Measurements from ENCODE around the gene CPPED1.

The CPPED1 gene

DNA sequence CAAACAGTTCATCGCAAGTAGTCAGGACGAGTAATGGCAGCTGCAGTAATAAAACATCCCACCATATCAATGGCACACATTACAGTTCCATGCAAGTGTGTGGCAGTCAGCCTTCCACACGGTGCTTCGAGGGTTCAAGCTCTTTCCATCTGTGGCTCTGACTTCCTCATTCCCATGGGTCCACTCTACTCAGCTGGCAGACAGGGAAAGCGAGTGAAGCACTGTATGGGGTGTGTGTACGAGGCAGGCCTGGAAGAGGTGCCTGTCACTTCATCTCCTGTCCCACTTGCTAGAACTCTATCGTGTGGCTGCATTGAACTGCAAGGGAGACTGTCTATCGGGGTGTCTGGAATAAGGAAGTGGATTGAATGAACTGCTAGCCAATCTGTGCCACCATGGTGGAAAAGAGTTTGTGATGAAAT is 160.6 kb downstream of the CPPED1 start:
- no peak for DNase-seq (ENCODE audit: low read depth)

GRCh38 chr16:12639044-12639443 is 164.6 kb downstream of the CPPED1 start:
- DNase-seq (ENCODE audit: low read depth): peak; percentile 13

DNA sequence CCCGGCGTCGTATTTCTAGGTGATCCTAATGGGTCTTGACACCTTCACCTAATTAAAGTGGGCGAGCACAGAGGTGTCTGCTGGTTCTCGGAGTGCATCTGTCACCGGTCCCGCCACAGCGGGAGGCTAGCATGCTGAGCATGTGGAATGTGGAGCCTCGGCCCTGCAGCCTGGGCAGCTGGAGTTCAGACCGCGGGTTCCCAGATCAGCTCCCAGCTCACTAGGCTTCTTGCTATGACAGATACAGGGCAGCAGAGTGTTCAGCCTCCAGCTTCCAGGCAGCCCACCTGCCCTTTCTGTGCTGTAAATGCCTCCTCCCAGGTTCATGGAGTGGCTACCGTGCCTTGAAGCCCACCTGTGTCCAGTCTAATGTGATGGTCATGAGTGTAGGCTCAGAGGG is 166.7 kb downstream of the CPPED1 start:
- no peak for DNase-seq (ENCODE audit: low read depth)

DNA sequence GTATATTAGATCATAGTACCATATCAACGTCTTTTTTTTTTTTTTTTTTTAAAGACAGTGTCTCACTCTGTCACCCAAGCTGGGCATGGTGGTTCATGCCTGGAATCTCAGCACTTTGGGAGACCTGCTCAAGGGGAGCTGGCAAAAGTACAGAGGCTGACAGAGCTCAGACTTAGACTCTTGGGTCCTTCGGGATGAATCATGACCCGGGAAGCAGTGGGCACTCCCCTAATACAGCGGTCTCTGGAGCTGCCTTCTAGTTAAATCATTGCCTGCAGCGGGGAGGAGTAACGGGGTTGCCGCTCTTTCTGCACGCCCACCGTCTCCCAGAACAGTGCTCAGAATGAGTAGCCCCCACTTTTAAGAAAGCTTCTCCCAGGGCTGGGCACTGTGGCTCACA is 174.4 kb downstream of the CPPED1 start:
- DNase-seq (ENCODE audit: low read depth): no peak

DNA sequence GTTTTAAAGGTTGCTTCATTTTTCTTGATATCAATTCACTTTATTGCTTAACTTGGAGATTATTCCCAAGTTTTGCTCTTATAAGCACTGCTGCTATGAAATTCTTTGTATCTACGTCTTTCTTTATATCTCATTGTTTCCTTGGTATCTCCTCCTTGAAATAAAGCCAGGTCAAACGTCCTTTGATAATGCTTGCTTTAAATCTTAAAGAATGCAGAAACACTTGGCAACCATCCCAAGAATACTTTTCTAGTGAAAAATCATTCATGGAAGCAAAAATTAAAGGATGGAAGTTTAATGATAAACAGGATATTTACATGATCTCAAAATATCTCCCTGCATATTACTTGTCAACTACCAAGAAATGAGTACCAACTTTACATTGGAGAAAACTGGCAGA is 175.2 kb downstream of the CPPED1 start:
- no peak for DNase-seq (ENCODE audit: low read depth)

- DNase-seq (ENCODE audit: low read depth): no peak
Measured at GRCh38 chr16:12627394-12627793, 176.3 kb downstream of the CPPED1 start.

DNA sequence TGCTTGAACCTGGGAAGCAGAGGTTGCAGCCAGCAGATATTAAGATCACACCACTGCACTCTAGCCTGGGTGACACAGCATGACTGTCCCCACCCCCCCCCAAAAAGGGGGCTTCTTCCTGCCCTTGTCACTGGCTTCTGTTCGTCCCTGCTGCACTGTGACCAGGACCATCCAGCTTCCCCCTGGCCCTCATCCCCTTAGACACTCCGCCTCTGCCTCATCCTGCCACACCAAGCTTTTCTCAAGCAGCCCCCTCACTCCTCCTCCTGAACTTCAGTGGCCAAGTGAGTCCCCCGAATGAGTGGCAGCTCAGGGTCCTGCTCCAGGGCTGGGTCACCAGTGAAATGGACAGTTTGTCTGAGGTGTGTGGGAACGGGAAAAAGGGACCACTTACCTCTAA is 177.3 kb downstream of the CPPED1 start:
- no peak for DNase-seq (ENCODE audit: low read depth)

- no peak for DNase-seq (ENCODE audit: low read depth)
Measured at GRCh38 chr16:12625716-12626115, 178.0 kb downstream of the CPPED1 start.

- no peak for DNase-seq (ENCODE audit: low read depth)
Measured at GRCh38 chr16:12625068-12625467, 178.6 kb downstream of the CPPED1 start.

DNA sequence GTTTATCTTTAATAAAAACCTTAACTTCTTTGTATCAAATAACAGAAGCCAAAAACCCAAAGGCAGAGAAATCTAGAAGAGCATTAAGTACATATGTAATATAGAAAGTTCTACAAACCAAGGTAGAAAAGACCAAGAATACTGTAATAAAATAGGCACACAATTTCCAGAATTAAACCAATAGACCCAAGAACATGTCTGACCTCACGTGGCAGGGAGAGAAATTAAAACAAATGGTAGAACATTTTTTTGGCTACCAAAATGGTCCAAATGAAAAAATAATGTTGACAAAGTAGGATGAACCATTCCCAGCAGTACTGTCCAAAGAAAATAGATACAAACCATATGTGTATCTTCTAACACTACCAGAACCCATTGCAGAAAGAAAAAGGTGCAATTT is 183.5 kb downstream of the CPPED1 start:
- no peak for DNase-seq (ENCODE audit: low read depth)

DNA sequence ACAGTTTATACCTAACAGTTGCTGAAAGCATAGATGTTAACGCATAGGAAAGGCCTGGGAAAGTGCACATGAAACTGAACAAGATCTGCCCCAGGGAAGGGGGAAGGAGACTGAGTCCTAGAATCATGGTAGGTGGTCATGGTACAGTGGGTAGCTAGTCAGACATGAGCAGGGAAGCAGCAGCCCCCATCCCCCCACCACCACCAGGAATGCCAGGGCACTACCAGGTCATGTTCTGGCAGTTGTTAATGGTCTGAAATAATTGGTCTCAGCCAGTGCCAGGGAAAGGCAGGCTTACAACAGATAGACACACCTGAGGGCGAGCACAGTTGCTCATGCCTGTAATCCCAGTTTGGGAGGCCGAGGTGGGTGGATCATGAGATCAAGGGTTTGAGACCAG is 185.2 kb downstream of the CPPED1 start:
- no peak for DNase-seq (ENCODE audit: low read depth)

DNA sequence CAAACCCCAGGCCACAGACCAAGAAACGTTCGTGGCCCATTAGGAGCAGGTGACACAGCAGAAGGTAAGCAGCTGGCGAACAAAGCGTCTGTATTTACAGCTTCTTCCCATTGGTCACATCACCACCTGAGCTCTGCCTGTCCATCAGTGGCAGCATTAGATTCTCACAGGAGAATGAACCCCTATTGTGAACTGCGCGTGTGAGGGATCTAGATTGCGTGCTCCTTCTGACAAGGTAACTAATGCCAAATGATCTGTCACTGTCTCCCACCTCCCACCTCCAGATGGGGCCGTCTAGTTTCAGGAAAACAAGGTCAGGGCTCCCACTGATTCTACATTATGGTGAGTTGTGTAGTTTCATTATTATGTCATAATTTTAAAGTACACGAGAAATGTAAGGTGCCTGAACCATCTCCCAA is 186.3 kb downstream of the CPPED1 start:
- DNase-seq (ENCODE audit: low read depth): no peak

- DNase-seq (ENCODE audit: low read depth): no peak
Measured at GRCh38 chr16:12614662-12615278, 188.9 kb downstream of the CPPED1 start.

DNA sequence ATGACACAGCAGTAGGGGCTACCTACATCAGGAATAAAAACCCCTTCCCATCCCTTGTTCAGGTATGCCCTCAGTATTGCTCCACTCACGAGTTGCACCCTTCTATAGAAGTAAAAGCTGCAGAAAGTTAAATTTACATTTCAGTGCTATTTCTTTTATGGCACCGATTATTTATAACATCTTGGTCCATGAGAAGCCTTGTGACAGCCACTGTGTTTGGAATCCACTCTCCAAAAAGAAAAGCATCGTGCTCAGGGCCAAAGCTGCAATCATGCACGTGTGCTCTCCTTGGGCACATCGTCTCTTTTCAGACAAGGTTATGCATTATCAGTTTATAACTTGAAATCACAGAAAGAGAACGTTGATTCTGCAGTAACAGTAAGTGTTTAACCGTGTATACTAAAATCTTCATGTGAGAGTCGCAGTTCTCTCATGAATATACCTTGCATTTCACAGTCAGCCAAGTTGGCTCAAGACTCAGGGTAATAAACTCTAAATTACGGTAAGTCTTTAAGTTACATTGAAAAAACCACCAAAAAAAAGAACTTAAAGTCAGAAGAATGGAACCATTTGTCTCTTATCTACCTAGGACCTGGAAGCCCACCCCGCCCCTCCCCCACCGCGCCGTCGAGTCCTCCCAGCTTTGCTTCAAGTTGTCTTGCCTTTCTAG is 189.6 kb downstream of the CPPED1 start:
- DNase-seq (ENCODE audit: low read depth): no peak

- no peak for DNase-seq (ENCODE audit: low read depth)
Measured at GRCh38 chr16:12613131-12613991, 190.3 kb downstream of the CPPED1 start.

DNA sequence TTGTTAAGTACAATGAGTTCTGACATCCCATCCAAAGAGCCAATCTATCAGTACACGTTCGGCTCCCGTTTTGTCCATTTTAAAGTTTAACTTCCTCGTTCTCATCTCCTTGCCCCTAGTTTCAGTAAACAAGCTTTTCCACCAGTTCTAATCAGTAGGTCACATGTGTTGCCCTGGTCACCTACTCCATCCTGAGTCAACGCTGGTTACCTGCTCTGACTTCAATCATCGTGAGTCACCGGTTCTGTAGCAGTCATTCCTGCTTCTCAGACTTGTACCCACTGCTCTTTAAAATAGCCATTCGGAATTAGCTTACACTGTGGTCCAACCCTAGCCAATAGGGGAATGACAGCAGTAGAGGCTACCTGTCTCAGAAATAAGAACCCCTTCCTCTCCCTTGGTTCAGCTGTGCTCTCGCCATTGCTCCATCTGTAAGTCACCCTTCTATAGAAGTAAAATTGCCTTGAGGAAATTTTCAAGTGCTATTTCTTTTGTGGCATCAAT is 191.0 kb downstream of the CPPED1 start:
- DNase-seq (ENCODE audit: low read depth): no peak

- DNase-seq (ENCODE audit: low read depth): no peak
Measured at GRCh38 chr16:12611916-12612597, 191.6 kb downstream of the CPPED1 start.

DNA sequence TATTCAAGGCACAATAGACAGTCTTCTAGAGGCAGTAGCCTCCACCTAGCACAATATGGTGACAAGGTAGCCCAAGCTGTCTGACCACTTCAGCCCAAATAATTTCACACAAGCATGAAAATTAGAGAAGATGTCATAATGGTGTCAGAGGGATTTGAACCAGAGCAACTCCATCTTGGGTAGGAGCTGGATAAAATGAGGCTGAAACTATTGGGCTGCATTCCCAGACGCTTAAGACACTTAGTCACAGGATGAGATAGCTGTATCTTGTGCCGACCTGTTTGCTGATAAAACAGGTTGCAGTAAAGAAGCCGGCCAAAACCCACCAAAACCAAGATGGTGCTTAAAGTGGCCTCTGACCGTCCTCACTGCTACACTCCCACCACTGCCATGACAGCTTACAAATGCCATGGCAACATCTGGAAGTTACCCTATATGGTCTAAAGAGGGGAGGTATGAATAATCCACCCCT is 192.6 kb downstream of the CPPED1 start:
- no peak for DNase-seq (ENCODE audit: low read depth)

GRCh38 chr16:12609937-12610699 is 193.6 kb downstream of the CPPED1 start:
- DNase-seq (ENCODE audit: low read depth): no peak
